Suppressor macrophage treated with lipopolysaccharide for 1 hour (primary cell): ENCODE results near the gene SOWAHA.
"Not testable (repeated sequence)": the region's sequence is repeated elsewhere in the genome, so short reads cannot be mapped to it uniquely, and the experiment has no call there.

Experiments
- DNase-seq, 3 donors: peaks; one replicate each; pipeline ENCODE4 v3.0.0-alpha.2; 2020 to 2022

SOWAHA gene

DNA sequence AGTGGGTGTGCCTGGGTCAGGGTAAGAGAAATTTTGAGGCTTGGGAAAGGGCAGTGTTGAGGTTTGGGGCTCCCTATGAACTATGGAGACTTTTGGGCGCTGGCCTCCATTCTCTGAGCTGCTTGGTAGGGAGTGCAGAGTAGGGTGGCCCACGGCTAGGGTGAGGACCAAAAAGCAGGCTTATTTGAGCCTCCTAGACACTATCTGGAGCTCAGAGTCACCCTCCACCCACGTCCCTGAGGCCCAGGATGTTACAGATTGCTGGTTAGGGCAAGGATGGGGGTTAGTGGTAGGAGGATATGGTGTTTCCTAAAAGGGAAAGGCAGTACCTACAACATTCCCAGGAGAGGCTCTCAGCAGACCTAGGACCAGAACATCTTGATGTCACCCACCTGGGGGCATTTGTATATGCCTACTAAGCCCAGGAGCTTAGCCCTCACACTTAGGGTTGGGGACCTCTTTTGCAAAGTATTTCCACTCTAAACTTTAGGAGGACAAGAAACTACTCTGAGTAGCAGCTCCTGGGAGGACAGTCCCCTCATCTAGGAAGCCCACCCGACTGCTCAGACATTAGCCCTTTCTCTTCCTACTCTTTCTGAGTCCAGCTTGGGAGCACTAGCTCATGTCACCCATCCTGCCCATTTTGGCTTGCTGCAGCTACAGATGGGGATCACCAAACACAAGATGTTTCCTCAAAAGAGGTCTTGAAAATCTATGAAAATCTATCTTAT lies 15.0 kb downstream of the SOWAHA start:
- DNase-seq: no peak

DNA sequence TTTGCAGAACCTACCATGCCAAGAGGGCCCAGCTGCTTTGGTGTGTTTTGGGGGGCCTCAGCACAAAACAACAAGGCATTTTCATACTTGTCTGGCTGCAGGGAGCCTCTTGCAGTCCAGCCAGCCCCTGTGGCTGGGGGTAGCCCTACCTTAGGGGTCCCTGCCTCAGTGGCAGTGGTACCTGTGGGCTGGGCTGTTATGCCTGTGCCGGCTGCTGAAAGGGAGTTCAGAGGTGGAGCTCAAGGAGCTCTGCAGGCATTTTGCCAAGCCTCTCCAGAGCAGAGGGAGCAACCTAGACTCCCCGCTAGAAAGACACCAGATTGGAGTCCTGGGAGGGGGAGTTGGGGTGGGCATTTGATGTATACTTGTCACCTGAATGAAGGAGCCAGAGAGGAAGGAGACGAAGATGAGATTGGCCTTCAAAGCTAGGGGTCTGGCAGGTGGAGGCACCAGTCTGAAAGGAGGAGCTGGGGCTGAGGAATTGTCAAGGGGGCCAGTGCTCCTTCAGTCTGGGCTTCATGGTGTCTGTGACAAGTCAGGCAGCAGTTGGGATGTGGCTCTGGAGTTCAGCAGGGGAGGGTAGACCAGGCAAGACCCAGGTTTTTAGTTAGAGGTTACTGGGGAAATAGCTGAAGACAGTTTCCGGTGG lies 15.9 kb downstream of the SOWAHA start:
- no peak for DNase-seq

DNA sequence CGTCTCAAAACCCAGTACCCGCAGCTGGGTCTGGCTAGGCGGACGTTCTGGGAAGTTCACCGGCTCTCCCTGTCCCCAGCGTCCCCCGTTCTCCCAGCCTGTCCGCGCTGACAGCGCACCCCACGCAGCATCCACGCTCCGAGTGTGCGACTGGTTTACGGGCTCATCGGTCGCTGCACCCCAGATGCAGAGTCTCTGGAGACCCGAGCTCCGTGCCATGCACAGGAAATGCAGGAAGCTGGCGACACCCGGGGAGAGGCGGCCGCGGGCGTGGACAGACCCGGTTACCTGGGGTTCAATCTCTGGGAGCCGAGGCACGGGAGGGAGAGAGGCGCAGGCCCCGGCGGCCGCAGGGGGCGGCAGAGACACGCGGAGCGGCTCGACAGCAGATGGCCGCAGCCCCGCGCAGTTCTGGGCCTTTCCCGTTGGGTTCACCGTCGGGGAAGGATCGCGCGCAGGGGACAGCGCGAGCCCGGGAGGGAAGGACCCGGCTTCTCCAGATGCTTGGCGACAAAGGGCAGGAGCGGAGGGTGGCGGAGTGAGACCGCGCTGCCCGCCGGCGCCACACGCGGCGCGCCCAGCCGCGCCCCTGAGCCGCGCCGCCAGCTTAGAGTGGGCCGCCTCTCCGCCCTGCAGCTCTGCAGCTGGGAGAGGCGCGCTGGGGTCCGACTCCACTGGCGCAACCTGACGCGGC lies 16.8 kb downstream of the SOWAHA start:
- peak; percentile 82 to 91 (median 82) for DNase-seq

DNA sequence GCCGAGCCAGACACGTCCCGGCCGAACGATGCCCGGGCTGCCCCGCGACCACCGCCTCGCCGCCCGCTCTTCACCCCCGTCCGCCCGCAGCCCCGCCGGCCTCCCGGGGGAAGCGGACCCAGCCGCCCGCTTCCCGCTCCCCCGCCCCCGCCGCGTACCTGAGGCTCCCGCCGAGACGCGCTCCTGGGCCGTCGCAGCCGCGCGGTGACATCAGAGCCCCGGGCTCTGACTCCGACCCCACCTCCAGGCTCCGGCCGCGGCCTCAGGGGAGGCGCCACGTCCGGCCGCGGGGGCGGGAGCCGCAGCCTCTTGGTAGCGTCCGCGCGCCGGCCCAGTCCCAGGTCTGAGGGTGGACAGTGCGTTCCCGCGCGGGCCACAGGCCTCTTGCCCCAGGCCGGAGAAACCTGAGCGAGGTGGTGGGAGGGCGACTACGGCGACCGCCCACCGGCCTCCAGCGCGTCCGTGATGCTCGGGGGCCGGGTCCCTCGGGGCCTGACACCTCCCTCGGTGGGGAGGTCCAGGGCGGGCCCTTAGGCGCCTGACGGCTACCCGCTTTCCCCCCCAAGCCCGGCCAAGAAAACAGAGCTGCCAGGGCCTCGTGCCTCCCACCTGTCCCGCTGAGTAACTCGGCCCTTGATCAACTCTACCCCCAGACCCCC lies 17.5 kb downstream of the SOWAHA start, which contains the start of gene SHROOM1:
TSS of gene SHROOM1 (minus strand) at position 212 of the 659 bp plus-strand sequence. CDS start 4,507 bp downstream, outside the sequence.
- peak; percentile 70 to 88 (median 76) for DNase-seq

DNA sequence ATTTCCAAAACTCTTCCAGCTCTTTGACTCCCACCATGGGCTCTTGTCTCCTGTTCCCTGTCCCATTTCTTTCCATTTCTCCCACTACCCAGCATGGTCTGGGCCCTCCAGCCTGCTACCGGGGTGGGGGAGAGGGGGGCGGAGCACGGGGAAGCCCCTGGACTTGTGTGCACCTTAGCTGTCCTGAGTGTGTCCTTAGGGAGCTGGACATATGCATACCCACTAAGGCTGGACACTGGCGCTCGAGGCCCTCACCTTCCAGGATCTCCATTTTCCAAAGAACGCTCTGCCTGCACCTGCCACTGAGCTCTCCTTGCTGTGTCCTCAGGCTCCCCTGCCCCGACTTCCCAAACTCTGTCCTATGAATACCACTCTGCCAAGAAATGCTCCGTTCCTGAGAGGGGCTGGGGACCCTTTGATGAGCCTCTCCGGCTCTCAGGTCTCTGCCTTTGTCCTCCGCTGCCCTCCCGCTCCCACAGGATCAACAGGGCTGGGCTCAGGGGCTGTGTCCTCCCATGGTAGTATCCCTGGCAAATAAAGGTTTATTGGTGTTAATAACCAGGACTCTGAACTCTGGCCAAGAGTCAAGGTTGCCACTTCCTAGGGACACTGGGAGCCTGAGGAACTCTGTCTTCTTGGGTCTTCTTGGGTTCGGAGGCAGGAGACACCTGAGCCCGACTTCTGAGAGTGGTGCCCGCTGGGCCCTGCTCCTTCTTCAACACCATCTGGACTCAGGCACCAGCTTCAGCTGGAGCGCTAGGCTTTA lies 18.2 kb downstream of the SOWAHA start:
- DNase-seq: no peak

DNA sequence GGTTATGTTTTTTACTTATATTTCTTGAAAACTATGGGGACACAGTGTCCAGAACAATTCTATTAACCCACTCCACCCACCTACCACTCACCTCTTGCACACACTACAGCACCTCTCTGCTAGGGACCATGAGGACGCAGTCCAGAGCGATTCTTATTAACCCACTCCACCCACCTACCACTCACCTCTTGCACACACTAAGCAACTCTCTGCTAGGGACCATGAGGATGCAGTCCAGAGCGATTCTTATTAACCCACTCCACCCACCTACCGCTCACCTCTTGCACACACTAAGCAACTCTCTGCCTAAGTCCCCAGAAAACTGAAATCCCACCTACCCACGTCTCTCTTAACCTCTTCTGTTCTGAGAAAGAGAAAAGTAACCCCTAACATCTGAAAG lies 19.5 kb downstream of the SOWAHA start:
- no peak for DNase-seq

DNA sequence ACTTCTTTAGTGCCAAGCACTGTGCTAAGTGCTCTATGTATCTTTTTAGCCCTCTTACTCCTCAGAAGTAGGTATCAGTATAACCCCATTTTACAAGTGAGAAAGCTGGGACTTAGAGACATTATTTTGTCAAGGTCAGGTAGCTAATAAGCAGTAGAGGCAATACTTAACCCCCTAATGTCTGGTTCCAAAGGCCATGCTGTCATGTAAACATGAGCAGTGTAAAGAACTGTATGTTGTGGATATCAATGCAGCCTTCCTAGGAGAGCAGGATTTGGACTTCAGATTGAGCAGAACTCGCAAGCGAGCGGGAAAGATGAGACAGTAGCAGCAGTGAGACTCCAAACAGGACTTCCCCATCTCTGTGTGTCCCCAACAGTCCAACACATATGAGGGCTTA lies 21.0 kb downstream of the SOWAHA start:
- DNase-seq: no peak

DNA sequence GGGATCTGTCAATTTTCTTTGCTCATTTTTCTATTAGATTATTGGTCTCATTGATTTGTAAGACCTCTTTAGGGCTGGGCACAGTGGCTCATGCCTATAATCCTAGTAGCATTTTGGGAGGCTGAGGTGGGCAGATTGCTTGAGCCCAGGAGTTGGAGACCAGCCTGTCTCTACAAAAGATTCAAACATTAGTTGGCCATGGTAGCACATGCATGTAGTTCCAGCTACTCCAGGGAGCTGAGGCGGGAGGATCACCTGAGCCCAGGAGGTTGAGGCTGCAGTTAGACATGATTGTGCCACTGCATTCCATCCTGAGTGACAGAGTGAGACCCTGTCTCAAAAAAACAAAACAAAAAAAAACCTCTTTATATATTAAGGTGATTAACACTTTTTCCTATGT lies 23.8 kb downstream of the SOWAHA start:
- DNase-seq: no peak

DNA sequence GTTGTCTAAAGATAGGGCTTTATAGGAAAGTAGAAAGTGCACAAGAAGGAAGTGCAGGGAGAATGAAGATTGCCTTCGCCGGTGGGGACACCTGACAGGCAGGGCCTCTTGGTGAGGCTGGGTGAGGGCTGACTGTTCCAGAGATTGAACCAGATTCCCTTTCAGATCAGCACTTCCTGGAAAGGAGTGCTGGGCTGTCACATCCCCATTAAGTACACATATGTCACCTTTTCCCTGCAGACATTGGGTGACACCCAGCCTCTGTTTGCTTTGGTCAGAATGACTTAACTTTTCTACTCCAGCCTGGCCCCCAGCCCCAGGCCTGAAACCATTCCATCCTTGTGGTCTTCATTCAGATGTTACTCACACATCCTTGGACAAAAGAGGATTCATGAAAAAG lies 24.8 kb downstream of the SOWAHA start:
- DNase-seq: no peak

DNA sequence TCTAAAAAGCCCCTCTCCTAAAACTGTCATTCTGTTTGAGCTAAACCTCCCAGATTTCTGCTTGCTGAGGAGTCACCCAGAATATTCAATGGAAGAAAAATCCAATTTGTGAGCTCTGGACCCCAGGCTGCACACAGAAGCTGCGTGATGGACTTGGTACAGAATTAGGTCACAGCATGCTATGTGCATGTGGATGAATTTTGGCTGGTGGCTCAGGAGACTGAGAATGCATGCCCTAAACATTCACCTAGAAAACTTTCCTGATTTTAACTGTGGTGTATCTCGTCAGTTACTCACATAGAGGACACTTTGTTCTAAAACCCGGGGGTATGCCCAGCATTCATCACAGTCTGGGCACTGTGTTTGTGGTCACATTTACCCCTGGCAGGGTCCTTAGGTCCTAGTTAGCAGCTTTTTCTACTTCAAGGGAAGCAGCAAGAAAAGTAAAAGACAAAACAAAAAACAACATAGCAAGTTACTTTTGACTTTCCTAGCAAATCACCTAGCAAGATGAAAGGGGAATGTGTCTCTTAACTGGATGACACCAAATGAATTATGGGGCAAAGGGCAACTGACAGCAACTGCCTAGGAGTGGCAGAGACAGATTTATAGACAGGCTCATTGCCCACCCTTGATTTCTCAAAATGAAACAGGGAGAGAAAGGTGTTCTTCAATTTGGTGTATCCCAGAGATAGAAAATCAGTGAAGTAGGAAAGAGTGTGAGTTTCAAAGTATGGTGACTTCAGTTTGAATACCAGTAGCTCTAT lies 25.6 kb downstream of the SOWAHA start:
- DNase-seq: no peak

DNA sequence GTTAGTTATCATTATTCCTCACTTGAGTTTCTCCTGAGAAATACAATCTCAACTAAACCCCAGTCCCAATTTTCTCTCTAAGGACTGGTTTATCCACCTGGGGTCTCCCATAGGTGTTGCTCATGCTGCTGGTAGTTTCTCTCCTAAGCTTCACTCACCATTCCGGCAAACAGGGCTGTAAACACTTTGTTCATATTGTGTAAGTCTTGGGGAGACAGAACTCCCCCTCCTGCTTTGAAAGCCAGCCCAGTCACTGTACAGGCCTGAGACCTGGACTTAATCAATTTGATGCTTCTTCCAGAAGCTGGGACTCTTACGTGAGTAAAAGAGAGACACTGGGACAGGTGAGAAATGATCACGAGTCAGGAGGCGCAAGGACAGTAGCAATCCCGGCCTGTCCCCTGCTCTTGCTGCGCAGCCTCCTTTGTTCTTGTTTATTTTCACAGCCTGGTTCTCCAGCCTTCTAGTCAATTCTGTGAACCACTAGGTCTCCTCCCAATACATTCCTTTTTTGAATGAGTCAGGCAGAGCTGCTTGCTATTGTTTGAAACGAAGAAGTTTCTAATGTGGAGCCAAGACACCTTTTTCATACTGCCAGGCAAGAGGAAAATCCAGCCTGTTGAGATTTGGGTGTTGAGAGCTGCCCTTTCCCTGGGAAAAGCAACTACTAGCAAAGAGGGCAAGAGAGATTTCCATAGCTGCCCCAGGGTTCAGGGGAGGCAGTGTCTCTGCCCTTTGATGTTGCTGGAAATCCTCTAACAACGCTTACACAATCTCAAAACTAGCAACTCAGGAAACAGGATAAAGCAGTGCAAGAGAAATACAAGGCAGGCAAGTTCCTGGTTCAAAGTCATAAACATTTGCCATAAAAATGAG lies 26.6 kb downstream of the SOWAHA start:
- peak in 1 of 3 donors; percentile 35 for DNase-seq

DNA sequence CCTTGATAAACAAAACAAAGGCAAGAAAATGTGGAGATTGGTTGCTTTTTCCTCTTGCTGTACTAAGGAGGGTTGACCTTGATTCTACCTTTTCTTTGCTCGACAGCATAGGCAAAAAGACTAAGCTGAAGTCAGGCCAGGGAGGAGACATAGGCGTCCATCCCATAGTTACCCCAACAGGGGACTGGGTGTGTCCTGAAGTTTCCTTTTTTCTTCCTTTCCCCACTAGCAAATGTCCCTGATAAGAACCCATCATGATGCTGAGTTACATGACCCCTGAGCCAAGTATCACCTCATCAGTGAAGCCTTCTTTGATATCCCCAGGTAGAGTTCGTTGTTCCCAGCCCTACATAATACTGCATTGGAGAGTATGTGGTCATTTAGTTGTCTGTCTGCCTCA lies 27.2 kb downstream of the SOWAHA start:
- DNase-seq: no peak

DNA sequence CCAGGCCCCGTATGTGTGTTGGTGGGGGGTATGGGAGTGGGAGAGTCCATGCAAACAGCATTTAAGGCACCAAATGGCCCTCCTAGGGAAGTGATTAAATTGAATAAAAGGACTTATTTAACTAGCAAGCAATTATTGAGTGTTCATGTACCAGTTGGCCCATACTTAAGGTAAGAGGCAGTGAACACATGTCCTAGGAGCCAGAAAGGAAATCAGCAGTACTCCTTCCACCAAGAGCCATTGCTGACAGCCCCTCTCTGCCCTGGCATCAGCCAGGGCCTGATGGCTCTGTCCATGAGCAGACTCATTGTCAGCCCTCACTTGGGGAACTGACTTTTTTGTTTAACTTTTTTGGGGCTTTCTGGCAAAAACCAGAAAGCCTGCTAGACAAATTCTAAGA lies 27.8 kb downstream of the SOWAHA start:
- DNase-seq: no peak

DNA sequence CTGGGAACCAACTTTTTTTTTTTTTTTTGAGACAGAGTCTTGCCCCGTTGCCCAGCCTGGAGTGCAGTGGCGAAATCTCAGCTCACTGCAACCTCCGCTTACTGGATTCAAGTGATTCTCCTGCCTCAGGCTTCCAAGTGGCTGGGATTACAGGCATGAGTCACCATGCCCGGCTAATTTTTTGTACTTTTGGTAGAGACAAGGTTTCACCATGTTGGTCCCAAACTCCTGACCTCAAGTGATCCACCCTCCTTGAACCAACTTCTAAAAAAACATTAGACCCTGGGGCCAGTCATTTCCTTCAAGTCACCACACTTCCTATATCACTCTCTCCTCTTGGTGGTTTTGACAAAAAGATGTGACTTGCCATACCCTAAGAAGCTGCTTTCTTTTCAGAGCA lies 28.2 kb downstream of the SOWAHA start:
- peak; percentile 43 to 80 (median 49) for DNase-seq

DNA sequence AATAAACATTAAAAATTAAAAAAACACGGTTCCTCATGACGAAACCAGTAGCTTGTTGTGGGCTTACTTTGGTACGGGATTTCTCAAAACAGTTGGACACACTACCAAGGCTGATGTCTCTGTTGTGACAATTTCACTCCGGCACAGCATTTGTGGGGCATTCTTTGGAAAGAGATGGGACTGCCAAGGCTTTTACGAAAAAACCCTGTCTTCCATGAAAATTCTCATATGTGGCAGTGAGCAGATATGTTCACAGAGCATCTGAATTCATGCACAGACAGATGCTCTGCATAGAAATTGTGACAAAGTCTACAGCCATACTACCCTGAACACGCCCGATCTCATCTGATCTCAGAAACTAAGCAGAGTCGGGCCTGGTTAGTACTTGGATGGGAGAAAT lies 35.2 kb downstream of the SOWAHA start:
- DNase-seq: no peak

DNA sequence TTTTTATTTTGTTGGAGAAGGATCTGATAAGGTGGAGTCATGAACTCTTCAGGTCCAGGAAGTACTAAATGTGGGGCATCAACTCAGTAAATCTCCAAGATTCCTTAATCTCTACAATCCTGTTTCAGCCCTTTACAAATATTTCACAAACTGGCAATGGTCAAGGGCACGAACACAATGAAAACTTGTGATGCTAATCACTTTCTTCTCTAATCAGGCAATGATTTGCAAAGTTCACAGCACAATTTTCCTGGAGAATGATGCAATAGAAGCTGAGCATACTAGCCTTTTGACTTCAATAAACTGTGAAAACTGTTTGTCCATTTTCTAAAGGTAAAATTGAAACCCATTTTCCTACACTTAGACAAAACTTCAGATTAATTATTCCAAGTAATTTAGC lies 36.2 kb downstream of the SOWAHA start:
- no peak for DNase-seq

DNA sequence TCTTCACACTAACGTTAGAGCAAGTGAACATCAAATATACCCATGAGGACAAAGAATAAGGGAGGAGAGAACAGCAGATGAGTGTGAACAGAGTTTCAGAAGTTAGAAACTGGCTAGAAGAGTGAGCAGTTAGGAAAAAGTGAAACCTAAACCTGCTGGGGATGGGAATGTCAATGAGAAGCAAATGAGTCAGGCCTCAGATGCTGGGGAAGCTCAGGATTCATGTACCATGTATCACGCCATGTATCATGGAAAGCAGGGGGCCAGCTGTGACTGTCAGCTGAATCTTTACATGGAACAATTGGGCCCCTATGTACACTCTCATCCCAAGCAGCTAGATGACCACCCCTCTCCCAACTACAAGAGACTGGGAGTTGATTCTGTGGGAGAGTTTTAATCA lies 37.0 kb downstream of the SOWAHA start:
- no peak for DNase-seq

DNA sequence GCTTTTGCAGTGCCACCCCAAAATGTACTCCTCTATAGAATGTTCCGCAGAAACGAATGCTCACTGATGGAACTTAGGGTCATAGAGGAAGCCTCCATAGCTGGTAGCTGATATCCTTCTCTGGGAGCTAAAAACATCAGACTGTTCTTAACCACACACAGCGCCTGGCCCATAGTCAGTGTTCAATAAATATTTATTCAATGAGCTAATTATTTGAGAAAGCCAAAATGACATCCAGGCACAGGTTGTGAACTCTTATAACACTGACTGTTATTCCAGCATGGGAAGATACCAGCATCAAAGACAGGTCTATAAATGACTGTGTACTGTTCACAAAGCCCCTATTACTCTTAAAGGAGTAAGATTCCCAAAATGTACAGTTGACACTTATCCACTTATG lies 40.2 kb downstream of the SOWAHA start:
- DNase-seq: no peak

DNA sequence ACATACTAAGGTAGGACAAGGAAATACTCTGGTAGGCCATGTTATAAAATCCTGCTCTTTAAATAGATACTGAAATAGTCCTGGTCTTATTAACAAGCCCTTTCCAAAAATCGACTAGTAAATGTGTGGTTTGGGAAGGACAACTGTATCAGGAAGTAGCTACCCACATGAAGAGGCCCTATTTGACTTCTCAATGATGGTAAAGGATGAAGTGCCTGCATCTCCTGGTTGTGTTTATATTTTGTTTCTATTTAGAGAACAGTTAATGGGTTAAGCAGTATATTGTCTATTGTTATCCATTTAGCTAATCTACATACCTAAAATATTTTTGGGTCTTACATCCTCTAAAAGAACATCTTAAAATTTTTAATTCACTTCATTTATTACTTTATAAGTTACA lies 40.7 kb downstream of the SOWAHA start:
- no peak for DNase-seq

DNA sequence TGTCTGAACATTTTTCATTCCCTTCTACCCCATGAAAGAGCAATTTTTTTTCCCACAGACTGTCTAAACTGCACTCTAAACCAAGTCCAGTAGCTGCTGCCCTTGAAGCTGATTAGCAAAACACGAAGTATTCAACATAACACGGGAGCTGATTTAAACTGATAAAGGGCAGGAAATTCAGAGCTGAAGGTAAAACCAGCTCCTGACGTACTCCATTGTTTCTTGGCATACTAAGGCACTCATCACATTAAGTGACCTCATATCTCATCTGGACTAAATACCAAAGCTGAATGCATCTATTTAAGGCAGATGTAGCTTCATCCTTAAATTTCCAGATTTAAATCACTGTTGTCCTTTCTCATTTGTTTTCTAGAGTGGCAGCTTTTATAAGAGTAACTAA lies 41.2 kb downstream of the SOWAHA start:
- DNase-seq: no peak

DNA sequence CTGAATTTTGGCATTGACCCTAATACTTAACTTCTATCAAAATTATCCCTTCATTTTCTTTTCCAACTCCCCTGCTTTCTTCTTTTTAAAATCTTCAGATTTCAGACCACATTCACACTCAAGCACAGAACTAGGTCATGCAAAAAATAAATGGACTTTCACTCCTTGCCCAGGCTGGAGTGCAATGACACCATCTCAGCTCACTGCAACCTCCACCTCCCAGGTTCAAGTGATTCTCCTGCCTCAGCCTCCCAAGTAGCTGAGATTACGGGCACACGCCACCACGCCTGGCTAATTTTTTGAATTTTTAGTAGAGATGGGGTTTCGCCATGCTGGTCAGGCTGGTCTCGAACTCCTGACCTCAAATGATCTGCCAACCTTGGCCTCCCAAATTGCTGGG lies 41.9 kb downstream of the SOWAHA start:
- not testable (repeated sequence) for DNase-seq
